Measurements from ENCODE around the gene RTP3. TPM values are rescaled to one million over a fixed set of nuclear protein-coding genes. Genes with fewer than 3 reads are reported as not detected.
A peak's percentile ranks its signal among the peaks of the same experiment; 100 is the strongest.
"Not testable (repeated sequence)": the region's sequence is repeated elsewhere in the genome, so short reads cannot be mapped to it uniquely, and the experiment has no call there.

The RTP3 gene
- total RNA-seq, 4 donors from 2014 or later = not detected

DNA sequence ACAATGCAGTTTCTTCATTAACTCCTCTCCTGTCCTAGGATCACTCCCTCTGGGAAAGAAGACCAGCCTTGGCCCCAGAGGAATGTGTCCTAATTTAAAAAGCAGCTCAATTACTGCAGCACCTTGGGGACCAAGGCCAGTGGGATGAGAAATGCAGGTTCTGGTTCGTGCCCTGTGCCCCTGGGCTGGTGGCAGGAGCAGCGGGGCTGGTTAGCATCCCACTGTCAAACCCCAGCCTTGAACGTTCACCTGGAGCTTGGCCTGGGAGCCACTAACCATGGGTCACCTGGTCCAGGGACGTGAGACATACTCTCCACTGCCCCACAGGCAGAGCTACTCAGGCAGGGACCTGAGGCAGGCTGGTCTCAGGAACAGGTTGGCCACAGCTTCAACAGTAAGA, 8.4 kb upstream of the RTP3 start:
- H3K4me3 ChIP-seq (ENCODE audit: low read depth, poor library complexity, severe bottlenecking) = no peak overlapping the region
- intact Hi-C loops (cut with DNase I; ENCODE audit: low total_unique reads) = loop anchor here (10.0 kb wide), 1 partner anchor 145 kb away; no protein-coding TSS in a partner anchor
- DNase-seq (ENCODE audit: low spot score in 2 of 2) = peak in 1 of 2 donors; percentile 48
- no peak for TF ChIP-seq POLR2A (IDR thresholded peaks at IDR 0.05)
- TF ChIP-seq, protein P1, sequence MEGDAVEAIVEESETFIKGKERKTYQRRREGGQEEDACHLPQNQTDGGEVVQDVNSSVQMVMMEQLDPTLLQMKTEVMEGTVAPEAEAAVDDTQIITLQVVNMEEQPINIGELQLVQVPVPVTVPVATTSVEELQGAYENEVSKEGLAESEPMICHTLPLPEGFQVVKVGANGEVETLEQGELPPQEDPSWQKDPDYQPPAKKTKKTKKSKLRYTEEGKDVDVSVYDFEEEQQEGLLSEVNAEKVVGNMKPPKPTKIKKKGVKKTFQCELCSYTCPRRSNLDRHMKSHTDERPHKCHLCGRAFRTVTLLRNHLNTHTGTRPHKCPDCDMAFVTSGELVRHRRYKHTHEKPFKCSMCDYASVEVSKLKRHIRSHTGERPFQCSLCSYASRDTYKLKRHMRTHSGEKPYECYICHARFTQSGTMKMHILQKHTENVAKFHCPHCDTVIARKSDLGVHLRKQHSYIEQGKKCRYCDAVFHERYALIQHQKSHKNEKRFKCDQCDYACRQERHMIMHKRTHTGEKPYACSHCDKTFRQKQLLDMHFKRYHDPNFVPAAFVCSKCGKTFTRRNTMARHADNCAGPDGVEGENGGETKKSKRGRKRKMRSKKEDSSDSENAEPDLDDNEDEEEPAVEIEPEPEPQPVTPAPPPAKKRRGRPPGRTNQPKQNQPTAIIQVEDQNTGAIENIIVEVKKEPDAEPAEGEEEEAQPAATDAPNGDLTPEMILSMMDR (IDR thresholded peaks at IDR 0.05) = no peak
- WGBS, 2 donors = 83% methylated on average over 1 to 4 of the region's 4 CpGs

DNA sequence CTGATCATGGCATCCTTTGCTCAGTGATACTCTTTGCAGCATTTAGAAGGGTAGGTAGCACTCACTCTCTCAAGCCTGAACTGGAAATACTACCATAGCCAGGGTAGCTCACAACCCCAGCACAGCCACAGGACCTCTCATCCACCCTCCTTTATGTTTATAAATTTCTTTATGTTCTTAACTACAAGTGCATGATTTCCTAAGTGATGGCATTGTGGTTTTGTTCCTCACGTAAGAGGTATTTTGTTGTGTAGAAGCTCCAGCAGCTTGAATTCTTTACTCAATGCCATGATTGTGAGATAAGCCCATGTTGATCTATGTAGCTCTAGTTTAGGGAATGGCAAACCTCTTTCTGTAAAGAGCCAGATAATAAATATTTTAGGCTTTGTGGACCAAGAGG, 7.9 kb upstream of the RTP3 start:
- no peak overlapping the region for H3K4me3 ChIP-seq (ENCODE audit: low read depth, poor library complexity, severe bottlenecking)
- no peak for DNase-seq (ENCODE audit: low spot score in 2 of 2)
- TF ChIP-seq POLR2A (IDR thresholded peaks at IDR 0.05) = no peak
- TF ChIP-seq, protein P1 (IDR thresholded peaks at IDR 0.05) = no peak
- intact Hi-C loops (cut with DNase I; ENCODE audit: low total_unique reads) = loop anchor here (10.0 kb wide), 1 partner anchor 145 kb away; no protein-coding TSS in a partner anchor
- WGBS, 2 donors = 80 to 88% methylated on average over 1 of the region's 1 CpG

DNA sequence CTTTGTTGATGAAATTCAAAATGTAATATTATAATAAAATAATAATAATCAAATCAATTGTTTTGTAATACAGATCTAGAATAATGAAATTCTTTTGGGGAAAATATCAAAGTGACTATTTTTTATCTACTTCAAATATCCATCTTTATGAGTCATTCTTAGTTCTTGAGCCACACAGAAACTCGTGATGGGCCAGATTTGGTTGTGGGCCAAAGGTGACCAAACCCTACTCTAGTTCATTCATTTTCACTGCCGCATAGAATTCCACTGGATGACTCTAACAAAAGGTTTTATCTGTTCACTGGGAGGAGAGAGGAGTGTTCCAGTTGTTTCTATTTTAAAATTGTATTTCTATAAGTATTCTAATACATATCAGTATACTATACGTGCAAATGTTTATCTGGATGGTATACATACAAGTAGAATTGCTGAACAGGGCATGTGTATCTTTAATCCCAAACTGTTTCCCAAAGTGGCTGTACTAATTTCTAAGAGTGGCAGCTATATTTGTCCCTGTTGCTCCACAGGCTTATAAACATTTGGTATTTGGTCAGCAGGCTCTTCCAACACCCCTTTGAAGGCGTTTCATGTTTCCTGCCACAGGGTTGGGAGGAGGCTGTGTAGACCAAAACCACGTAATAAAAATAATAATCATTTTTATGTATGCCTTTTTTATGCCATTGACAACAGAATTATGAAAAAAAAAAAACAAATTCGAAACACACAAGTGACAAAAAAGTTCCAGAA, 7.3 kb upstream of the RTP3 start:
- WGBS, 2 donors = 69 to 73% methylated on average over 6 of the region's 6 CpGs
- intact Hi-C loops (cut with DNase I; ENCODE audit: low total_unique reads) = no loop called here
- TF ChIP-seq, protein P1 (IDR thresholded peaks at IDR 0.05) = no peak
- TF ChIP-seq POLR2A (IDR thresholded peaks at IDR 0.05) = no peak
- H3K4me3 ChIP-seq (ENCODE audit: low read depth, poor library complexity, severe bottlenecking) = no peak overlapping the region
- peak in 1 of 2 donors; percentile 73 for DNase-seq (ENCODE audit: low spot score in 2 of 2)

DNA sequence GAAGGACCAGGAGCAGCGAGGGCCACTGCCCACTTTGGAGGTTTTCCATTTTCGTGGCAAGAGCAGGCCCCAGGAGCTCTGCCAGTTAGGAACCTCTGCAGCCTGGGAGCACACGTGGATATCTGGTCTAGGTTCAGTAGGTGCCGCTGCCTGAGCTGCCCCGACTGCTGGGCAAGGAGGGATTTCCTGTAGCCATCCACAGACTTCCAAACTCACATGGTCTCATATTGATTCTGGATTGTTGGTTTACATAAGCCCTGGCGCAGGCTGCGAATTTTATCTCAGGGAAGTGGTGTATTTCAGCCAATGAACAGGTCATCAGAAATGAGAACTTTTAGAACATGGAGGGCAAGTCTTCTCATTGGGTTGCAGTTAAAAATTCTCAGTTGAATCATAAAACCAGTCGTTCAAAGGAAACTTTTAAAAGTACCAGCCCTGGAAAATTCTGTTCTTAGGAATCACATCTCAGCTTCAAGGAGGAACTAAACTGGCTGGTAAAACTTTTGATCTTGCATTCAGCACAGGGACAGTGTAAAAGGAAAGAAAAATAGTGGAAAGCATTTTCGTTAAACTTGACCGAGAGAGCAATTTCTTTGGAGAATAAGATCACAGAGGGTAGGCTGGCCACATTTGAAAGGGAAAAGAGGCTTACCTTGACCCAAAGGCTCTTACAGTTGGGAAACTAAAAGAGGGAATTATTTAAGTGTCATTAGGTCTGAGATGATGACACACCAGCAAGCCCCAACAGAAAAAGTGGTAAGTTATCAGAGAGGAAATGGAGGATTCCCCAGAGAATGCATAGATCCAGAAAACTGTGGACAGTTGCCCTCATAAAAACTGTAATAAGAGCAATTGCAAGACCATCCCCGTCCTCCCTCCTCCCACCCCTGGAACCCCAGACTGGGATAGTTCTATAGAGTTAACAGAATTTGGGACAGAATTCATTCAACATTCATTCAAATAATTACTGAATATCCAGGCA, 6.4 kb upstream of the RTP3 start:
- TF ChIP-seq, protein P1 (IDR thresholded peaks at IDR 0.05) = no peak
- no peak for TF ChIP-seq POLR2A (IDR thresholded peaks at IDR 0.05)
- 74 to 83% methylated on average over 11 of the region's 11 CpGs for WGBS, 2 donors
- intact Hi-C loops (cut with DNase I; ENCODE audit: low total_unique reads) = no loop called here
- no peak overlapping the region for H3K4me3 ChIP-seq (ENCODE audit: low read depth, poor library complexity, severe bottlenecking)
- DNase-seq (ENCODE audit: low spot score in 2 of 2) = peak in 1 of 2 donors; percentile 58

DNA sequence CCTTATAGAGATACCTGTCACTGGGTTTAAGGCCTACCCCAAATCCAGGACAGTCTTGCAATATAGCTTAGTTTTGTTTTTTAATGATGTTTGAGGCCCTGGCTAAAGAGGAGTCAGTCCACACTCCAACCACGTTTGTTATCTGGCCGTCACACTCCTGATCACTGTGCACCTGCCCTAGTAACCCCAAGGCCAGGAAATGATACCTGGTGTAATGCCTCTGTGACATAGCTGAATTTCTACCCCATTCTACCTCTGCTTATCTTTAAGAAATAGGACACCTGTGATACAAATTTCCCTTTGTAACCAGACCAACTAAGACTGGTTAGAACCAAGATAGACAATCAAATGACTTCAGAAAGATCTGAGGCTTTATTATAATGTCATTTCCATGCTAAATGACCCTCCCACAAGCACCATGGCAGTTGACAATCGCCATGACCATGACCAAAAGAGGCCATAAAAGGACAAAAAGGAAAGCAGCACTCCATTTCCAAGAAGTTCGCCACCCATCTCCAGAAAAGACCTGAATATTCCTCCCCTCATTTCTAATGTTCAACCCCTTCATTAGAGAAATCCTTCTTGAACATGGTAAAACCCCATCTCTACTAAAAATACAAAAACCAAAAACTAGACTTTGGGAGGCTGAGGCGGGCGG, 4.8 kb upstream of the RTP3 start:
- DNase-seq (ENCODE audit: low spot score in 2 of 2) = peak in 1 of 2 donors; percentile 13
- intact Hi-C loops (cut with DNase I; ENCODE audit: low total_unique reads) = no loop called here
- no peak overlapping the region for H3K4me3 ChIP-seq (ENCODE audit: low read depth, poor library complexity, severe bottlenecking)
- TF ChIP-seq, protein P1 (IDR thresholded peaks at IDR 0.05) = no peak
- TF ChIP-seq POLR2A (IDR thresholded peaks at IDR 0.05) = no peak
- WGBS, 2 donors = 93% methylated on average over 6 of the region's 6 CpGs

DNA sequence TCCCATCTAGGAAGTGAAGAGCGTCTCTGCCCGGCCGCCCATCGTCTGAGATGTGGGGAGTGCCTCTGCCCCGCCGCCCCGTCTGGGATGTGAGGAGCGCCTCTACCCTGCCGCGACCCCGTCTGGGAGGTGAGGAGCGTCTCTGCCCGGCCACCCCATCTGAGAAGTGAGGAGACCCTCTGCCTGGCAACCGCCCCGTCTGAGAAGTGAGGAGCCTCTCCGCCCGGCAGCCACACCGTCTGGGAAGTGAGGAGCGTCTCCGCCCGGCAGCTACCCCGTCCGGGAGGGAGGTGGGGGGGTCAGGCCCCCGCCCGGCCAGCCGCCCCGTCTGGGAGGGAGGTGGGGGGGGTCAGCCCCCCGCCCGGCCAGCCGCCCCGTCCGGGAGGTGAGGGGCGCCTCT, 3.3 kb upstream of the RTP3 start:
- intact Hi-C loops (cut with DNase I; ENCODE audit: low total_unique reads); H3K4me3 ChIP-seq (ENCODE audit: low read depth, poor library complexity, severe bottlenecking): not testable (repeated sequence)
- 97 to 98% methylated on average over 13 to 17 of the region's 33 CpGs for WGBS, 2 donors
- peak in 1 of 2 donors; percentile 29 for DNase-seq (ENCODE audit: low spot score in 2 of 2)
